NCI-H69 (cell line): Measurements from ENCODE around the gene IL17RD.
A peak's percentile ranks its signal among the peaks of the same experiment; 100 is the strongest.

Source experiments
- DNase-seq: peaks from one replicate; lab custom pipeline; 2025; lab: John Stamatoyannopoulos, UW

Gene IL17RD

GRCh38 chr3:57130571-57131209, 34.5 kb downstream of the IL17RD start:
- DNase-seq: peak; percentile 85

- no peak for DNase-seq
Observed at GRCh38 chr3:57128826-57129667, 36.1 kb downstream of the IL17RD start.

GRCh38 chr3:57127891-57128518, 37.1 kb downstream of the IL17RD start:
- DNase-seq: no peak

GRCh38 chr3:57126244-57126643, 38.9 kb downstream of the IL17RD start:
- DNase-seq: no peak

- no peak for DNase-seq
Observed at GRCh38 chr3:57120451-57121174, 44.5 kb downstream of the IL17RD start.

GRCh38 chr3:57120040-57120439, 45.1 kb downstream of the IL17RD start:
- DNase-seq: no peak

GRCh38 chr3:57118254-57118653, 46.9 kb downstream of the IL17RD start:
- DNase-seq: no peak

- no peak for DNase-seq
Observed at GRCh38 chr3:57116501-57116900, 48.7 kb downstream of the IL17RD start.

- DNase-seq: peak; percentile 6
Observed at GRCh38 chr3:57112206-57112605, 52.9 kb downstream of the IL17RD start.

- peak; percentile 70 for DNase-seq
Observed at GRCh38 chr3:57110798-57111197, 54.4 kb downstream of the IL17RD start.

GRCh38 chr3:57110214-57110613, 54.9 kb downstream of the IL17RD start:
- DNase-seq: no peak

GRCh38 chr3:57109437-57110199, 55.5 kb downstream of the IL17RD start:
- DNase-seq: no peak

GRCh38 chr3:57108684-57109083, 56.5 kb downstream of the IL17RD start:
- no peak for DNase-seq

- DNase-seq: no peak
Observed at GRCh38 chr3:57105585-57105984, 59.6 kb downstream of the IL17RD start.

- DNase-seq: peak; percentile 55
Observed at GRCh38 chr3:57100046-57100695, 65.0 kb downstream of the IL17RD start.

GRCh38 chr3:57098418-57099310, 66.5 kb downstream of the IL17RD start:
- no peak for DNase-seq

- no peak for DNase-seq
Observed at GRCh38 chr3:57097536-57097935, 67.6 kb downstream of the IL17RD start.

GRCh38 chr3:57095363-57095762, 69.8 kb downstream of the IL17RD start:
- no peak for DNase-seq

- no peak for DNase-seq
Observed at GRCh38 chr3:57094575-57094974, 70.6 kb downstream of the IL17RD start.

- no peak for DNase-seq
Observed at GRCh38 chr3:57093971-57094535, 71.1 kb downstream of the IL17RD start.
